HG02571 (cell line): ENCODE data around the gene MITF.

ENCODE experiments used
- ATAC-seq: cut with Tn5 transposase; IDR thresholded peaks from one replicate; pipeline ENCODE4 v1.9.1; 2021; ENCODE audit warnings: mild to moderate bottlenecking, moderate library complexity; ENCODE audit not compliant: unreplicated experiment

MITF gene

GRCh38 chr3:69941439-69942176 lies 202.3 kb downstream of the MITF start:
- ATAC-seq = no peak

- ATAC-seq = no peak
Observed at GRCh38 chr3:69944931-69945493, 205.7 kb downstream of the MITF start.

- no peak for ATAC-seq
Observed at GRCh38 chr3:69948246-69948862, 209.1 kb downstream of the MITF start.

GRCh38 chr3:69951616-69952015 lies 212.4 kb downstream of the MITF start:
- ATAC-seq = no peak

GRCh38 chr3:69959581-69959980 lies 220.3 kb downstream of the MITF start:
- ATAC-seq = no peak

GRCh38 chr3:69961706-69962439 lies 222.6 kb downstream of the MITF start:
- ATAC-seq = no peak

- ATAC-seq = no peak
Observed at GRCh38 chr3:69963643-69964042, 224.4 kb downstream of the MITF start.

- ATAC-seq = no peak
Observed at GRCh38 chr3:69967156-69967555, 227.9 kb downstream of the MITF start.

- ATAC-seq = no peak
Observed at GRCh38 chr3:69970827-69971226, 231.6 kb downstream of the MITF start.

GRCh38 chr3:69972672-69973071 lies 233.4 kb downstream of the MITF start:
- no peak for ATAC-seq

- ATAC-seq = no peak
Observed at GRCh38 chr3:69976021-69976420, 236.8 kb downstream of the MITF start.

GRCh38 chr3:69983546-69984265 lies 244.4 kb downstream of the MITF start:
- ATAC-seq = no peak

GRCh38 chr3:69985266-69985665 lies 246.0 kb downstream of the MITF start:
- ATAC-seq = no peak

- no peak for ATAC-seq
Observed at GRCh38 chr3:69986419-69986818, 247.2 kb downstream of the MITF start.

- ATAC-seq = no peak
Observed at GRCh38 chr3:69987833-69988232, 248.6 kb downstream of the MITF start.

GRCh38 chr3:69993757-69994156 lies 254.5 kb downstream of the MITF start:
- no peak for ATAC-seq

- ATAC-seq = no peak
Observed at GRCh38 chr3:69994919-69995318, 255.7 kb downstream of the MITF start.

- ATAC-seq = no peak
Observed at GRCh38 chr3:69997631-69998307, 258.5 kb downstream of the MITF start.

- no peak for ATAC-seq
Observed at GRCh38 chr3:69998759-69999139, 259.5 kb downstream of the MITF start.
